Aorta (tissue), 5 donors: Measurements from ENCODE around the gene KIFC3. TPM values are rescaled to one million over a fixed set of nuclear protein-coding genes. Genes with fewer than 3 reads are reported as not detected.

ENCODE experiments used
- ATAC-seq: fragments of 200-7000 bp; cut with Tn5 transposase; one replicate; pipeline ENCODE4 v1.9.1; 2022; ENCODE audit warnings: moderate library complexity; ENCODE audit not compliant: low FRiP score
- DNase-seq, 2 donors: peaks; one replicate each; pipeline ENCODE4 v3.0.0-alpha.2; 2020
- H3K27ac ChIP-seq, 2 donors: one replicate each; pipeline ENCODE4 v1.5.1; 2013; ENCODE audit warnings: low read length in 2 of 2, mild to moderate bottlenecking in 2 of 2, moderate library complexity in 2 of 2, control low read depth in 1 of 2, inconsistent platforms in 1 of 2, low read depth in 1 of 2
- H3K27me3 ChIP-seq, 2 donors: one replicate each; pipeline ENCODE4 v1.6.1; 2013; ENCODE audit warnings: control low read depth in 1 of 2, low read length in 1 of 2, mild to moderate bottlenecking in 1 of 2, moderate library complexity in 1 of 2; ENCODE audit not compliant: insufficient read depth in 2 of 2, control insufficient read depth in 1 of 2
- H3K36me3 ChIP-seq, 2 donors: one replicate each; pipeline ENCODE4 v1.6.1; 2013; ENCODE audit warnings: control low read depth in 1 of 2, low read length in 1 of 2, mild to moderate bottlenecking in 1 of 2; ENCODE audit not compliant: insufficient read depth in 2 of 2, control insufficient read depth in 1 of 2
- H3K4me1 ChIP-seq, 2 donors: one replicate each; pipeline ENCODE4 v1.6.1; 2013; ENCODE audit warnings: low read length in 2 of 2, control low read depth in 1 of 2, mild to moderate bottlenecking in 1 of 2, moderate library complexity in 1 of 2; ENCODE audit not compliant: insufficient read depth in 2 of 2, control insufficient read depth in 1 of 2
- H3K4me3 ChIP-seq, 2 donors: one replicate each; pipeline ENCODE4 v1.5.1; 2013; ENCODE audit warnings: low read length in 2 of 2, control low read depth in 1 of 2, mild to moderate bottlenecking in 1 of 2
- H3K9me3 ChIP-seq: one replicate; pipeline ENCODE4 v1.6.1; 2013; ENCODE audit warnings: mild to moderate bottlenecking, low read length; ENCODE audit not compliant: control insufficient read depth
- WGBS, 2 donors: extraction: QIAGEN DNeasy Blood & Tissue Kit; methylation state at CpG; one replicate each; pipeline ENCODE4 v1.1.7; 2013; 5-methylcytosine and 5-hydroxymethylcytosine counted together
- intact Hi-C, 2 donors: fragments of 100-400 bp; cut with DNase I; formaldehyde crosslinking; loops; one replicate each; pipeline versions ENCODE4 v1.14.2 to v1.15.0; 2022
- polyA plus RNA-seq, 2 donors: library from polyadenylated mRNA; stranded (reverse); fragments of 200-250 nt; gene quantifications; one replicate each; pipeline ENCODE4 v1.2.3, GENCODE V29; 2013
- total RNA-seq, 2 donors: library from RNA; stranded (reverse); fragmentation: NEBNext Ultra II Directional; extraction: Animal tissue kit (Norgen Biotek cat#: 25700); gene quantifications; one replicate each; pipeline ENCODE4 v1.2.1, GENCODE V29; 2021
- donor health status: healthy with polysubstance abuse.
- donor health status: Bipolar disorder and iron deficiency.
- donor health status: DM: no; HTN: no; CAD: no.
- donor health status: DM: no; HTN: no; CAD: no.
- donor health status: DM: yes; HTN: yes; CAD: no.

The KIFC3 gene
- total and polyA plus RNA-seq, 4 donors = 27.4 to 80.1 (median 65.4) TPM

DNA sequence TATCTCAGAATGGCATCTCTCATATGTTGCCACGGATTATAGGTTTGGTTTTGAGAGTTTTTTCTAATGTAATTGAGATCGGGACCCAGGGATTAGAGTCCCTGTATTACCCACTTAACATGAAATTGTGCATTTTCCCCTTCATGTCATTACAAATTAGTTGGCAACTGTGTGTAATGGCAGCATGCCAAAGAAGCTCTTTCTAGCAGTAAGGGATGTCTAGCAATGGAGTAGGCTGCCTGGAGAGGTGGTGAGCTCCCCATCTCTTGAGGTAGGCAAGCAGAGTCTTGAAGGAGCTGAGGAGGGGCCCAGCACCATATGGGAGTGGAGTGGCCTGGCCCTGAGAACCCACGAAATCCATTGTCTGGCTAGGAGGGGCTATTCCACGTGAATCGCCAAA is 76.7 kb downstream of the KIFC3 start:
- 73 to 78% methylated on average over 5 of the region's 5 CpGs for WGBS, 2 donors
- no peaks in the 10 kb centered on the region for H3K9me3 ChIP-seq
- DNase-seq (no peak), ATAC-seq (no peak)
- no peak overlapping the region for H3K27ac ChIP-seq
- H3K4me3 ChIP-seq = no peak overlapping the region
- no peaks in the 10 kb centered on the region for H3K4me1 ChIP-seq
- intact Hi-C loops = loop anchor here in 1 of 2 donors (10.0 kb wide), 1 partner anchor 151 kb away; no protein-coding TSS in a partner anchor
- H3K36me3 ChIP-seq = no peaks in the 10 kb centered on the region
- H3K27me3 ChIP-seq = no peaks in the 10 kb centered on the region

DNA sequence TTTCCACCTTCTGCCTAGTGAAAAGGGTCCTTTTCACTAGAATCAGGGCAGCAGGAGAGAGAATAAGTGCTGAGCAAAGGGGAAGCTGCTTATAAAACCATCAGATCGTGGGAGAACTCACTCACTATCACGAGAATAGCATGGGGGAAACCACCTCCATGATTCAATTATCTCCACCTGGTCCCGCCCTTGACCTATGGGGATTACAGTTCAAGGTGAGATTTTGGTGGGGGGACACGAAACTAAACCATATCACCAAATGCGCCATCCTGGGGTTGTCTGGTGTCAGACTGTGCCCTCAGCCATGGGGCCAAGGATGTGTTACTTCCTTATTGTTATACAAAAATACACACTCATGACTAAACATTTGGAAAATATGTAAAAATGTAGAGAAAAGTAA is 77.1 kb downstream of the KIFC3 start:
- H3K9me3 ChIP-seq = no peaks in the 10 kb centered on the region
- no peak overlapping the region for H3K27ac ChIP-seq
- H3K4me1 ChIP-seq = no peaks in the 10 kb centered on the region
- no peak for ATAC-seq
- intact Hi-C loops = loop anchor here in 1 of 2 donors (10.0 kb wide), 1 partner anchor 150 kb away; no protein-coding TSS in a partner anchor
- no peaks in the 10 kb centered on the region for H3K27me3 ChIP-seq
- H3K4me3 ChIP-seq = no peak overlapping the region
- WGBS, 2 donors = 76 to 78% methylated on average over 5 of the region's 5 CpGs
- peak in 1 of 2 donors; percentile 20 for DNase-seq
- no peaks in the 10 kb centered on the region for H3K36me3 ChIP-seq

DNA sequence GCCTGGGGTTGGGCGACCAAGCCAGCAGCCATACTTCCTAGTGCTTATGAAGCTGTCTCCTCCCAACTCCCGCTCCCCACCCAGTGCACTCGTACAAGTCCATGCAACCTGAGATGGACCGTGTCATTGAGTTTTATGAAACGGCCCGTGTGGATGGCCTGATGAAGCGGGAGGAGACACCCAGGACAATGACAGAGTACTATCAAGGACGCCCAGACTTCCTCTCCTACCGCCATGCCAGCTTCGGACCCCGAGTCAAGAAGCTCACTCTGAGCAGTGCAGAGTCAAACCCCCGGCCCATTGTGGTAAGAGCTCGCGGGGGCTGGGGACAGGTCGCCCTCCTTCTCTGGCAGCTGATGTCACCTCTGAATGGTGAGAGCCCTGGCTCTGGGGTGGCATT is 77.8 kb downstream of the KIFC3 start:
- intact Hi-C loops = loop anchor here in 1 of 2 donors (10.0 kb wide), 1 partner anchor 150 kb away; no protein-coding TSS in a partner anchor
- Histone ChIP-seq H3K9me3 (no peaks in the 10 kb centered on the region), H3K4me3 (no peak overlapping the region), H3K27ac (no peak overlapping the region), H3K4me1 (no peaks in the 10 kb centered on the region), H3K27me3 (no peaks in the 10 kb centered on the region), H3K36me3 (no peaks in the 10 kb centered on the region)
- 83 to 85% methylated on average over 15 of the region's 15 CpGs for WGBS, 2 donors
- DNase-seq (peak in 1 of 2 donors; percentile 67), ATAC-seq (no peak)

DNA sequence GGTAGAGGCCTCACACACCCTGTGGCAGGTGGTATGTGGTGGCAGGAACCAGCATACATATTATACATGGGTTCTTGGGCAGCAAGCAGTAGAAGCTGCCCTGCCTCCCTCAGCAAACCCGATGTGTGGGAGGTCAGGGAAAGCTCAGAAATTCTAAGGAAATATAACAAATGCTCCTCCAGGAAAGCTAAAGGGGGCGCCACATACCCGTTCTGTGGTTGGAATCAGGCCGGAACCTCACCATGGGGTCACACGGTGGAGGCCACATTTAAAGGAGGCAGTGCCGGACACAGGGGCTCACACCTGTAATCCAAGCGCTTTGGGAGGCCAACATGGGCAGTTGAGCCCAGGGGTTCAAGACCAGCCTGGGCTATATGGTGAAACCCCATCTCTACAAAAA is 79.1 kb downstream of the KIFC3 start:
- intact Hi-C loops = loop anchor here in 1 of 2 donors (10.0 kb wide), 1 partner anchor 148 kb away; no protein-coding TSS in a partner anchor
- 74 to 80% methylated on average over 7 of the region's 7 CpGs for WGBS, 2 donors
- Histone ChIP-seq H3K4me1 (no peaks in the 10 kb centered on the region), H3K9me3 (no peaks in the 10 kb centered on the region), H3K27ac (no peak overlapping the region), H3K4me3 (no peak overlapping the region), H3K36me3 (no peaks in the 10 kb centered on the region), H3K27me3 (no peaks in the 10 kb centered on the region)
- ATAC-seq = no peak
- DNase-seq = peak in 1 of 2 donors; percentile 65

DNA sequence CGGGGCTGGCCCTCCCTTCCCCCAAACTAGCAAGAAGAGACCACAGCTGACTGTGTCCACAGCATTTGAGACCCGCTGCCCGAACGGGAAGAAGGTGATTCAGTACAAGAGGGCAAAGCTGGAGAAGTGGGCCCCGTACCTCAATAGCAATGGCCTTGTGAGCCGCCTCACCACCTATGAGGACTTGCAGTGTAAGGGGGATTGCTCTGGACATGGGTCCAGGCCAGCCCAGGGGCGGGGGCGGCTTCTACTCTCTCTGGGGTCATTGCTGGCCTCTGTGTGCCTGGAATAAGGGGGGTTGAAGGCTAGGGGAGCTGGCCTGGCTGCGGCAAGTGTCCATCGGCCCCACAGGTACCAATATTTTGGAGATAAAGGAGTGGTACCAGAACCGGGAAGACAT is 79.6 kb downstream of the KIFC3 start:
- intact Hi-C loops = loop anchor here in 1 of 2 donors (10.0 kb wide), 1 partner anchor 148 kb away; no protein-coding TSS in a partner anchor
- ATAC-seq (no peak), DNase-seq (peak in 1 of 2 donors; percentile 72)
- no peaks in the 10 kb centered on the region for H3K27me3 ChIP-seq
- 82 to 85% methylated on average over 11 of the region's 11 CpGs for WGBS, 2 donors
- H3K27ac ChIP-seq = no peak overlapping the region
- H3K9me3 ChIP-seq = no peaks in the 10 kb centered on the region
- H3K4me1 ChIP-seq = no peaks in the 10 kb centered on the region
- no peak overlapping the region for H3K4me3 ChIP-seq
- no peaks in the 10 kb centered on the region for H3K36me3 ChIP-seq

DNA sequence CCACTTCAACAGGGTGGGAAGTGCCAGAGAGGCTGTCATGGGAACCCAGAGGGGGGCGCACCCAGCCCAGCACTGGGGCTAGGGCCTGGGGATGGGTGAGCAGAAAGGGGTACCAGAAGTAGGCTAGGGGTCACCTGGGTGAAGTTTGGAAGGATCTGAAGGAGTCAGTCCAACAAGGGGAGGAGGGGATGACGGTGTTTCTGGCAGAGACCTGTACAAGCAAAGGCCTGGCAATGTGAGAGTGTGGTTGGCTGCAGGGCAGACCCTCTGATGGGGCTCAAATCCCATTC is 80.1 kb downstream of the KIFC3 start:
- no peak overlapping the region for H3K27ac ChIP-seq
- DNase-seq (peak in 1 of 2 donors; percentile 53), ATAC-seq (no peak)
- 89 to 100% methylated on average over 1 to 2 of the region's 2 CpGs for WGBS, 2 donors
- H3K36me3 ChIP-seq = no peaks in the 10 kb centered on the region
- no peak overlapping the region for H3K4me3 ChIP-seq
- intact Hi-C loops = loop anchor here in 1 of 2 donors (10.0 kb wide), 1 partner anchor 147 kb away; no protein-coding TSS in a partner anchor
- H3K4me1 ChIP-seq = no peaks in the 10 kb centered on the region
- H3K9me3 ChIP-seq = no peaks in the 10 kb centered on the region
- H3K27me3 ChIP-seq = no peaks in the 10 kb centered on the region

DNA sequence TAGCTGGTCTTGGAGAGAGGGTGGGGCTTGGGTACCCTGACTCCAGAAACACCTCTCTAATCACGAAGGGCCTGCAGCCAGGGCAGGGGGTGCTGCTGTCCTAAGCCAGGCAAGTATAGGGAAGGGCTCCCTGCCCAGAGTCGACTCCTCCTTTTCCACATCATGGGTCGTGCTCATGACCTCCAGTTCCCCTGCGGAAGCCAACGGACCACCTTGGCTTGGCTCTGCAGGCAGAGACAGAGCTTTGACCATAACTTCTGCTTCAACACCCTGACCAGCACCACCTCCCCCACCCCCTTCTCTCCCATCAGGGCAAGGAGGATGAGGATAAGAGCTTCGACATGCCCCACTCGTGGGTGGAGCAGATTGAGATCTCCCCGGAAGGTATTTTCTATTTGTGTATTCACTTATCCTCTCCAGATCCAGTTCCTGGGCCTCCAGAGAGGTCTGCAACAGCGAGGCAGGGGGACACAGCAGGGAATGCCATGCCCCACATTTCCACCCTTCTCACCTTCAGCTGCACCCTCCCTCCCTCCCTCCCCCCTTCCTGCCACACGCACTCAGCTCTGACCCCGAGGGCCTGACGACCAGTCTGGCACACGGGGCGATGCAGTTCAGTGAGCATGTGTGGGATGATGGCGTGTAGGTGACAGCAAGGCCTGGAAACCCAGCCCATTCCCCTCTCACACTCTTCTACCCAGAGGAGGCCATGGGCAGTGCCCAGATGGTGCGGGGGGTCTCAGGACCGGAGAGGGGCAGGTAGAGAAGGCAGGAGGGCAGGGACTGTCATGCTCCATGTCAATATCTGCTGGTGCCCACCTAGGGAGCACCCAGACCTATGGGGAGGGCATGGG is 80.7 kb downstream of the KIFC3 start:
- H3K27ac ChIP-seq = no peak overlapping the region
- H3K4me1 ChIP-seq = no peaks in the 10 kb centered on the region
- H3K27me3 ChIP-seq = no peaks in the 10 kb centered on the region
- no peaks in the 10 kb centered on the region for H3K9me3 ChIP-seq
- intact Hi-C loops = loop anchor here in 1 of 2 donors (10.0 kb wide), 1 partner anchor 147 kb away; no protein-coding TSS in a partner anchor
- H3K4me3 ChIP-seq = no peak overlapping the region
- no peaks in the 10 kb centered on the region for H3K36me3 ChIP-seq
- no peak for ATAC-seq
- 79 to 81% methylated on average over 17 of the region's 17 CpGs for WGBS, 2 donors
- DNase-seq = peak in 1 of 2 donors; percentile 63

DNA sequence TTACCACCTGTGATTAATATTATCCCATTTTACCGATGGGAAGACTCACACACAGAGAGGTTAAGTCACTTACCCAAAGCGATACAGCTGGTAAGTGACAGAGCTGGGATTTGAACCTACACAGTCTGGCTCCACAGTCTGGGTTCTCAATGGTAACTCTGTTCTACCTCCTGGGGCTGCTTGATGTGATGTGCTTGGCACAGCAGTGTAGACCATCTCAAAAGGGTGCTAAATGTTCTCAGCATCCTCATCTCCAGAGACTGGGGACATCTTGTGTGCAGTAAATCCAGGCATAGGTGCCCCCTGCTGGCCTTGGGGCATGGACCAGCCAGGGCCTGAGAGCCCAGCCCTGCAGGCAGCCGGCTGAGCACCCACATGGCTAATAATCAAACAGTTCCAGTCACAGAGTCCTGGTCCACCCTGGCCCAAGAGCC is 82.1 kb downstream of the KIFC3 start:
- Histone ChIP-seq H3K27ac (no peak overlapping the region), H3K9me3 (no peaks in the 10 kb centered on the region), H3K4me1 (no peaks in the 10 kb centered on the region), H3K4me3 (no peak overlapping the region), H3K36me3 (no peaks in the 10 kb centered on the region), H3K27me3 (no peaks in the 10 kb centered on the region)
- 76 to 78% methylated on average over 3 of the region's 3 CpGs for WGBS, 2 donors
- DNase-seq (peak in 1 of 2 donors; percentile 75), ATAC-seq (no peak)
- intact Hi-C loops = loop anchor here in 1 of 2 donors (10.0 kb wide), 1 partner anchor 145 kb away; no protein-coding TSS in a partner anchor

DNA sequence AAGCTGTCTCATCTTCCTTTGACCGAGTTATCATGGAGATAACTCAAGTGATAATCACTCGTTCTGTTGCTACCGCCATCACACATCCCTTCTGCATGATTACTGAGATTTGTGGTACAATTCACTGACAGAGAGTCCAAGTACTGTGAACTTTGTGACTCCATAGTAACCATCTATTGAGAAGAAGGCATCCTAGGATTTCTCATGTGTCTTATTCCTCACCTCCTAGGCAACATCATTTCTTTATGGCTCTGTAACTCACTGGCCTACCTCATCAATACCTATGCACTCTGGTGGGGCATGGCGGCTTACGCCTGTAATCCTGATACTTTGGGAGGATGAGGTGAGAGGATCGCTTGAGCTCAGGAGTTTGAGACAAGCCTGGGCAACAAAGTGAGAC is 88.2 kb downstream of the KIFC3 start:
- intact Hi-C loops = no loop called here
- H3K36me3 ChIP-seq = no peaks in the 10 kb centered on the region
- H3K27me3 ChIP-seq = no peaks in the 10 kb centered on the region
- WGBS, 2 donors = 80 to 88% methylated on average over 6 of the region's 6 CpGs
- H3K4me3 ChIP-seq = no peak overlapping the region
- no peak overlapping the region for H3K27ac ChIP-seq
- no peaks in the 10 kb centered on the region for H3K4me1 ChIP-seq
- no peaks in the 10 kb centered on the region for H3K9me3 ChIP-seq
- no peak for ATAC-seq
- DNase-seq = no peak
